Measurements from ENCODE around the gene TPRN.

Gene TPRN

GRCh38 chr9:137161558-137162486, 38.7 kb downstream of the TPRN start:
- DNase-seq (ENCODE audit: low read depth) = no peak

- no peak for DNase-seq (ENCODE audit: low read depth)
Observed at GRCh38 chr9:137160716-137161557, 39.6 kb downstream of the TPRN start.

GRCh38 chr9:137160054-137160425, 40.5 kb downstream of the TPRN start:
- DNase-seq (ENCODE audit: low read depth) = no peak

- no peak for DNase-seq (ENCODE audit: low read depth)
Observed at GRCh38 chr9:137159105-137160053, 41.2 kb downstream of the TPRN start.

- no peak for DNase-seq (ENCODE audit: low read depth)
Observed at GRCh38 chr9:137158625-137159024, 41.9 kb downstream of the TPRN start.

GRCh38 chr9:137157618-137158415, 42.7 kb downstream of the TPRN start:
- DNase-seq (ENCODE audit: low read depth) = no peak

- peak; percentile 33 for DNase-seq (ENCODE audit: low read depth)
Observed at GRCh38 chr9:137156567-137157375, 43.8 kb downstream of the TPRN start.

- no peak for DNase-seq (ENCODE audit: low read depth)
Observed at GRCh38 chr9:137152844-137153405, 47.6 kb downstream of the TPRN start.

- DNase-seq (ENCODE audit: low read depth) = peak; percentile 33
Observed at GRCh38 chr9:137150617-137151457, 49.7 kb downstream of the TPRN start.

GRCh38 chr9:137149942-137150616, 50.5 kb downstream of the TPRN start:
- DNase-seq (ENCODE audit: low read depth) = no peak

GRCh38 chr9:137149363-137149762, 51.2 kb downstream of the TPRN start:
- DNase-seq (ENCODE audit: low read depth) = no peak

GRCh38 chr9:137148661-137149060, 51.9 kb downstream of the TPRN start:
- no peak for DNase-seq (ENCODE audit: low read depth)

- no peak for DNase-seq (ENCODE audit: low read depth)
Observed at GRCh38 chr9:137148242-137148641, 52.3 kb downstream of the TPRN start.

- no peak for DNase-seq (ENCODE audit: low read depth)
Observed at GRCh38 chr9:137147793-137148160, 52.8 kb downstream of the TPRN start.

- no peak for DNase-seq (ENCODE audit: low read depth)
Observed at GRCh38 chr9:137147091-137147792, 53.3 kb downstream of the TPRN start.

GRCh38 chr9:137146527-137146918, 54.0 kb downstream of the TPRN start:
- DNase-seq (ENCODE audit: low read depth) = no peak

- no peak for DNase-seq (ENCODE audit: low read depth)
Observed at GRCh38 chr9:137145731-137146526, 54.6 kb downstream of the TPRN start.

Data from stimulated activated CD8-positive, alpha-beta memory T cell treated with anti-CD3 and anti-CD28 coated beads, Interleukin-7, amount 100 ng/mL, for 24 hours (primary cell).